Stimulated activated CD4-positive, alpha-beta T cell treated with anti-CD3 and anti-CD28 coated beads, Interleukin-15, amount 100 ng/mL, for 24 hours (primary cell): ENCODE measurements around the gene SHANK1.

Experiments
- DNase-seq: peaks from one replicate; pipeline ENCODE4 v3.0.0-alpha.2; 2020

Gene SHANK1

GRCh38 chr19:50658441-50659317, 60.9 kb downstream of the SHANK1 start:
- DNase-seq: peak; percentile 82

- DNase-seq: peak; percentile 93
These were observed 61.7 kb downstream of the SHANK1 start for GRCh38 chr19:50657712-50658440.

GRCh38 chr19:50657222-50657669, 62.4 kb downstream of the SHANK1 start:
- no peak for DNase-seq

GRCh38 chr19:50654882-50655281, 64.7 kb downstream of the SHANK1 start:
- no peak for DNase-seq

- no peak for DNase-seq
These were observed 66.9 kb downstream of the SHANK1 start for GRCh38 chr19:50652722-50653121.

- no peak for DNase-seq
These were observed 68.4 kb downstream of the SHANK1 start for GRCh38 chr19:50651174-50651573.

- no peak for DNase-seq
These were observed 69.9 kb downstream of the SHANK1 start, which contains the start of gene C19orf81 for GRCh38 chr19:50649433-50650391. TSS of gene C19orf81 (plus strand) at chr19:50649445. CDS start at chr19:50649445, 0 bp downstream.

- no peak for DNase-seq
These were observed 70.9 kb downstream of the SHANK1 start for GRCh38 chr19:50648659-50649058.

- no peak for DNase-seq
These were observed 71.6 kb downstream of the SHANK1 start for GRCh38 chr19:50647879-50648615.

GRCh38 chr19:50646074-50646807, 73.4 kb downstream of the SHANK1 start:
- no peak for DNase-seq

GRCh38 chr19:50645107-50645506, 74.5 kb downstream of the SHANK1 start:
- DNase-seq: no peak

GRCh38 chr19:50644315-50644915, 75.2 kb downstream of the SHANK1 start:
- no peak for DNase-seq

- DNase-seq: no peak
These were observed 79.2 kb downstream of the SHANK1 start for GRCh38 chr19:50640368-50640767.

- DNase-seq: peak; percentile 61
These were observed 80.2 kb downstream of the SHANK1 start, which contains the start of gene SYT3 for GRCh38 chr19:50639121-50640112. TSS of gene SYT3 (minus strand) at chr19:50639881. CDS start at chr19:50637411, 2,470 bp downstream.

- DNase-seq: no peak
These were observed 81.0 kb downstream of the SHANK1 start for GRCh38 chr19:50638600-50638999.

- DNase-seq: no peak
These were observed 83.1 kb downstream of the SHANK1 start for GRCh38 chr19:50636317-50637085.

- DNase-seq: no peak
These were observed 85.6 kb downstream of the SHANK1 start for GRCh38 chr19:50633973-50634372.

GRCh38 chr19:50633359-50633758, 86.2 kb downstream of the SHANK1 start:
- DNase-seq: no peak
